HEK293 (cell line): ENCODE data around the gene ITGAL.
"Not testable (repeated sequence)": the region's sequence is repeated elsewhere in the genome, so short reads cannot be mapped to it uniquely, and the experiment has no call there.

Source experiments
- CTCF ChIA-PET: fragments of 350-600 bp; formaldehyde crosslinking; extraction: SDS; loops from one replicate; lab custom pipeline; 2021; ENCODE audit warnings: antibody characterized with exemption; lab: Yijun Ruan, JAX
- POLR2A ChIA-PET: fragments of 300-600 bp; formaldehyde crosslinking; extraction: SDS; loops from one replicate; lab custom pipeline; 2020; ENCODE audit warnings: antibody characterized with exemption, inconsistent platforms; lab: Yijun Ruan, JAX
- H3K27ac ChIP-seq: fragments of 200-500 bp; sonication (Bioruptor generic); 2 replicates; pipeline ENCODE4 v1.5.1; 2014; ENCODE audit warnings: low read depth, low read length, control low read depth, inconsistent platforms; ENCODE audit errors: extremely low read depth
- H3K36me3 ChIP-seq, 2 experiments: fragments of 200-500 bp in 1 of 2; sonication (Bioruptor generic) in 1 of 2; 1 replicate in 1 of 2; 2 replicates in 1 of 2; pipeline ENCODE4 v1.5.1; 2014 to 2017; ENCODE audit warnings: inconsistent platforms in 2 of 2, low read length in 2 of 2; ENCODE audit not compliant: control insufficient read depth in 2 of 2, insufficient read depth in 1 of 2
- H3K4me1 ChIP-seq: fragments of 200-500 bp; sonication (Bioruptor generic); 2 replicates; pipeline ENCODE4 v1.5.1; 2014; ENCODE audit warnings: mild to moderate bottlenecking, low read length, inconsistent platforms; ENCODE audit not compliant: control insufficient read depth, insufficient read depth
- H3K4me3 ChIP-seq: 2 replicates; pipeline ENCODE4 v1.5.1; 2011; ENCODE audit warnings: low read depth, mild to moderate bottlenecking, control low read depth, low read length, moderate library complexity
- H3K9me3 ChIP-seq: fragments of 200-500 bp; sonication (Bioruptor generic); 2 replicates; pipeline ENCODE4 v1.5.1; 2014; ENCODE audit warnings: low read depth, low read length, inconsistent platforms; ENCODE audit not compliant: control insufficient read depth, insufficient read depth
- IKZF3 ChIP-seq: fragments of 450-650 bp; IDR thresholded peaks from 2 replicates; pipeline ENCODE4 v1.5.0; 2018; ENCODE audit warnings: missing biosample characterization, mild to moderate bottlenecking, missing genetic modification characterization, moderate library complexity
- PBX3 ChIP-seq: sonication (generic); formaldehyde crosslinking; IDR thresholded peaks from 2 replicates; pipeline ENCODE4 v1.8.1; 2022; ENCODE audit warnings: mild to moderate bottlenecking, moderate library complexity, missing genetic modification reagents
- PRDM1 ChIP-seq: fragments of 450-650 bp; formaldehyde crosslinking; IDR thresholded peaks from 2 replicates; pipeline ENCODE4; 2016; ENCODE audit warnings: missing biosample characterization, missing genetic modification characterization
- ZNF112 ChIP-seq: fragments of 450-650 bp; formaldehyde crosslinking; IDR thresholded peaks from 2 replicates; pipeline ENCODE4 v1.5.0; 2017; ENCODE audit warnings: missing biosample characterization, missing genetic modification characterization
- ZNF155 ChIP-seq: fragments of 450-650 bp; formaldehyde crosslinking; IDR thresholded peaks from 2 replicates; pipeline ENCODE4 v1.5.1; 2016; ENCODE audit warnings: missing biosample characterization, missing genetic modification characterization
- ZNF169 ChIP-seq: fragments of 450-650 bp; formaldehyde crosslinking; IDR thresholded peaks from 2 replicates; pipeline ENCODE4 v1.5.1; 2016; ENCODE audit warnings: missing biosample characterization, missing genetic modification characterization
- ZNF335 ChIP-seq: fragments of 450-650 bp; formaldehyde crosslinking; conservative IDR thresholded peaks from 2 replicates; pipeline ENCODE4 v1.5.1; 2016; ENCODE audit warnings: missing biosample characterization, missing genetic modification characterization
- ZNF449 ChIP-seq: fragments of 450-650 bp; formaldehyde crosslinking; IDR thresholded peaks from 2 replicates; pipeline ENCODE4 v1.5.1; 2017; ENCODE audit warnings: missing biosample characterization, mild to moderate bottlenecking, missing genetic modification characterization, moderate library complexity
- ZNF600 ChIP-seq: fragments of 450-650 bp; formaldehyde crosslinking; IDR thresholded peaks from 2 replicates; pipeline ENCODE4 v1.5.1; 2016; ENCODE audit warnings: missing biosample characterization, missing genetic modification characterization
- TF ChIP-seq, protein P1 (sequence below): fragments of 450-650 bp; formaldehyde crosslinking; IDR thresholded peaks from 2 replicates; pipeline ENCODE4 v1.5.1; 2016; ENCODE audit warnings: missing biosample characterization, missing genetic modification characterization
- TF ChIP-seq, protein P2 (sequence below): fragments of 450-650 bp; formaldehyde crosslinking; IDR thresholded peaks from 2 replicates; pipeline ENCODE4 v1.5.1; 2016; ENCODE audit warnings: missing biosample characterization, missing genetic modification characterization

The ITGAL gene

DNA sequence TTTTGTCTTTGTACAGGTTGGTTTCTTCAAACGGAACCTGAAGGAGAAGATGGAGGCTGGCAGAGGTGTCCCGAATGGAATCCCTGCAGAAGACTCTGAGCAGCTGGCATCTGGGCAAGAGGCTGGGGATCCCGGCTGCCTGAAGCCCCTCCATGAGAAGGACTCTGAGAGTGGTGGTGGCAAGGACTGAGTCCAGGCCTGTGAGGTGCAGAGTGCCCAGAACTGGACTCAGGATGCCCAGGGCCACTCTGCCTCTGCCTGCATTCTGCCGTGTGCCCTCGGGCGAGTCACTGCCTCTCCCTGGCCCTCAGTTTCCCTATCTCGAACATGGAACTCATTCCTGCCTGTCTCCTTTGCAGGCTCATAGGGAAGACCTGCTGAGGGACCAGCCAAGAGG, 48.9 kb downstream of the ITGAL start:
- Histone ChIP-seq H3K4me1 (peaks cover 5% of the 10 kb centered on the region; the same call in 1 of the 2 replicates), H3K27ac (no peak overlapping the region), H3K4me3 (no peak overlapping the region), H3K36me3 (peaks cover 0 to 14% of the 10 kb centered on the region in 2 experiments; a peak in 1 of 3 replicates), H3K9me3 (no peaks in the 10 kb centered on the region)
- POLR2A ChIA-PET, result interaction anchor here (0.8 kb wide), 1 partner anchor 82 kb away, joined by 3 read pairs; no protein-coding TSS in a partner anchor
- CTCF ChIA-PET, result no interaction called here
- TF ChIP-seq ZNF335, result no peak
- TF ChIP-seq, protein P1, sequence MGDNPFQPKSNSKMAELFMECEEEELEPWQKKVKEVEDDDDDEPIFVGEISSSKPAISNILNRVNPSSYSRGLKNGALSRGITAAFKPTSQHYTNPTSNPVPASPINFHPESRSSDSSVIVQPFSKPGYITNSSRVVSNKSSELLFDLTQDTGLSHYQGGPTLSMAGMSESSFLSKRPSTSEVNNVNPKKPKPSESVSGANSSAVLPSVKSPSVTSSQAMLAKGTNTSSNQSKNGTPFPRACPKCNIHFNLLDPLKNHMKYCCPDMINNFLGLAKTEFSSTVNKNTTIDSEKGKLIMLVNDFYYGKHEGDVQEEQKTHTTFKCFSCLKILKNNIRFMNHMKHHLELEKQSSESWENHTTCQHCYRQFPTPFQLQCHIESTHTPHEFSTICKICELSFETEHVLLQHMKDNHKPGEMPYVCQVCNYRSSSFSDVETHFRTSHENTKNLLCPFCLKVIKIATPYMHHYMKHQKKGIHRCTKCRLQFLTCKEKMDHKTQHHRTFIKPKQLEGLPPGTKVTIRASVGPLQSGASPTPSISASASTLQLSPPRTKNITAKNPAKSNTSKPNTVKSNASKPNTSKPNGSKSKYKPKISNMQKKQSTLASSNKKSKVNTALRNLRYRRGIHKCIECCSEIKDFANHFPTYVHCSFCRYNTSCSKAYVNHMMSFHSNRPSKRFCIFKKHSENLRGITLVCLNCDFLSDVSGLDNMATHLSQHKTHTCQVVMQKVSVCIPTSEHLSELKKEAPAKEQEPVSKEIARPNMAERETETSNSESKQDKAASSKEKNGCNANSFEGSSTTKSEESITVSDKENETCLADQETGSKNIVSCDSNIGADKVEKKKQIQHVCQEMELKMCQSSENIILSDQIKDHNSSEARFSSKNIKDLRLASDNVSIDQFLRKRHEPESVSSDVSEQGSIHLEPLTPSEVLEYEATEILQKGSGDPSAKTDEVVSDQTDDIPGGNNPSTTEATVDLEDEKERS, result no peak
- no peak for TF ChIP-seq IKZF3 (tag by site-specific recombination)
- no peak for TF ChIP-seq PBX3
- no peak for TF ChIP-seq PRDM1 (tag by site-specific recombination)
- no peak for TF ChIP-seq ZNF112 (tag by site-specific recombination)
- no peak for TF ChIP-seq ZNF155 (tag by site-specific recombination)

DNA sequence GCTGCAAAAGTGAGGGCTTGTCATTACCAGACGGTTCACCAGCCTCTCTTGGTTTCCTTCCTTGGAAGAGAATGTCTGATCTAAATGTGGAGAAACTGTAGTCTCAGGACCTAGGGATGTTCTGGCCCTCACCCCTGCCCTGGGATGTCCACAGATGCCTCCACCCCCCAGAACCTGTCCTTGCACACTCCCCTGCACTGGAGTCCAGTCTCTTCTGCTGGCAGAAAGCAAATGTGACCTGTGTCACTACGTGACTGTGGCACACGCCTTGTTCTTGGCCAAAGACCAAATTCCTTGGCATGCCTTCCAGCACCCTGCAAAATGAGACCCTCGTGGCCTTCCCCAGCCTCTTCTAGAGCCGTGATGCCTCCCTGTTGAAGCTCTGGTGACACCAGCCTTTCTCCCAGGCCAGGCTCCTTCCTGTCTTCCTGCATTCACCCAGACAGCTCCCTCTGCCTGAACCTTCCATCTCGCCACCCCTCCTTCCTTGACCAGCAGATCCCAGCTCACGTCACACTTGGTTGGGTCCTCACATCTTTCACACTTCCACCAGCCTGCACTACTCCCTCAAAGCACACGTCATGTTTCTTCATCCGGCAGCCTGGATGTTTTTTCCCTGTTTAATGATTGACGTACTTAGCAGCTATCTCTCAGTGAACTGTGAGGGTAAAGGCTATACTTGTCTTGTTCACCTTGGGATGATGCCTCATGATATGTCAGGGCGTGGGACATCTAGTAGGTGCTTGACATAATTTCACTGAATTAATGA, 49.5 kb downstream of the ITGAL start:
- H3K4me3 ChIP-seq, result no peak overlapping the region
- peaks cover 0 to 14% of the 10 kb centered on the region in 2 experiments; a peak in 1 of 3 replicates for H3K36me3 ChIP-seq
- ChIA-PET POLR2A (interaction anchor here (0.8 kb wide), 1 partner anchor 81 kb away, joined by 3 read pairs; no protein-coding TSS in a partner anchor), CTCF (interaction anchor here (0.6 to 1.6 kb wide), 2 partner anchors 9 to 72 kb away, joined by 4 read pairs; no protein-coding TSS in a partner anchor)
- TF ChIP-seq ZNF600 (tag by site-specific recombination) (peak; percentile 68), ZNF169 (tag by site-specific recombination) (no peak)
- TF ChIP-seq, protein P2, sequence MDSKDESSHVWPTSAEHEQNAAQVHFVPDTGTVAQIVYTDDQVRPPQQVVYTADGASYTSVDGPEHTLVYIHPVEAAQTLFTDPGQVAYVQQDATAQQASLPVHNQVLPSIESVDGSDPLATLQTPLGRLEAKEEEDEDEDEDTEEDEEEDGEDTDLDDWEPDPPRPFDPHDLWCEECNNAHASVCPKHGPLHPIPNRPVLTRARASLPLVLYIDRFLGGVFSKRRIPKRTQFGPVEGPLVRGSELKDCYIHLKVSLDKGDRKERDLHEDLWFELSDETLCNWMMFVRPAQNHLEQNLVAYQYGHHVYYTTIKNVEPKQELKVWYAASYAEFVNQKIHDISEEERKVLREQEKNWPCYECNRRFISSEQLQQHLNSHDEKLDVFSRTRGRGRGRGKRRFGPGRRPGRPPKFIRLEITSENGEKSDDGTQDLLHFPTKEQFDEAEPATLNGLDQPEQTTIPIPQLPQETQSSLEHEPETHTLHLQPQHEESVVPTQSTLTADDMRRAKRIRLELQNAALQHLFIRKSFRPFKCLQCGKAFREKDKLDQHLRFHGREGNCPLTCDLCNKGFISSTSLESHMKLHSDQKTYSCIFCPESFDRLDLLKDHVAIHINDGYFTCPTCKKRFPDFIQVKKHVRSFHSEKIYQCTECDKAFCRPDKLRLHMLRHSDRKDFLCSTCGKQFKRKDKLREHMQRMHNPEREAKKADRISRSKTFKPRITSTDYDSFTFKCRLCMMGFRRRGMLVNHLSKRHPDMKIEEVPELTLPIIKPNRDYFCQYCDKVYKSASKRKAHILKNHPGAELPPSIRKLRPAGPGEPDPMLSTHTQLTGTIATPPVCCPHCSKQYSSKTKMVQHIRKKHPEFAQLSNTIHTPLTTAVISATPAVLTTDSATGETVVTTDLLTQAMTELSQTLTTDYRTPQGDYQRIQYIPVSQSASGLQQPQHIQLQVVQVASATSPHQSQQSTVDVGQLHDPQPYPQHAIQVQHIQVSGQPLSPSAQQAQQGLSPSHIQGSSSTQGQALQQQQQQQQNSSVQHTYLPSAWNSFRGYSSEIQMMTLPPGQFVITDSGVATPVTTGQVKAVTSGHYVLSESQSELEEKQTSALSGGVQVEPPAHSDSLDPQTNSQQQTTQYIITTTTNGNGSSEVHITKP (tag by site-specific recombination), result peak; percentile 85
- H3K4me1 ChIP-seq, result peaks cover 5% of the 10 kb centered on the region; the same call in 1 of the 2 replicates
- H3K9me3 ChIP-seq, result no peaks in the 10 kb centered on the region
- H3K27ac ChIP-seq, result no peak overlapping the region

DNA sequence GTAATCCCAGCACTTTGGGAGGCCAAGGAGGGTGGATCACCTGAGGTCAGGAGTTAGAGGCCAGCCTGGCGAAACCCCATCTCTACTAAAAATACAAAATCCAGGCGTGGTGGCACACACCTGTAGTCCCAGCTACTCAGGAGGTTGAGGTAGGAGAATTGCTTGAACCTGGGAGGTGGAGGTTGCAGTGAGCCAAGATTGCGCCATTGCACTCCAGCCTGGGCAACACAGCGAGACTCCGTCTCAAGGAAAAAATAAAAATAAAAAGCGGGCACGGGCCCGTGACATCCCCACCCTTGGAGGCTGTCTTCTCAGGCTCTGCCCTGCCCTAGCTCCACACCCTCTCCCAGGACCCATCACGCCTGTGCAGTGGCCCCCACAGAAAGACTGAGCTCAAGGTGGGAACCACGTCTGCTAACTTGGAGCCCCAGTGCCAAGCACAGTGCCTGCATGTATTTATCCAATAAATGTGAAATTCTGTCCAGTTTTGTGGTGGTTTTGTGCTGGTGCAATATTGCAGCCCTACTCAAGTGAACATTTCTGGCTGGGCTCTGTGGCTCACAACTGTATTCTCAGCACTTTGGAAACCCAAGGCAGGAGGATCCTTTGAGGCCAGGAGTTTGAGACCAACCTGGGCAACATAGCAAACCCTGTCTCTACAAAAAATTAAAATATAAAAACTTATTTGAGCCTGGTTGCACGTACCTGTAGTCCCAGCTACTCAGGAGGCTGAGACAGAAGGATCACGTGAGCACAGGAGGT, 50.3 kb downstream of the ITGAL start:
- H3K4me1 ChIP-seq, result not testable (repeated sequence)
- TF ChIP-seq ZNF449 (tag by site-specific recombination), result peak; percentile 91
- TF ChIP-seq, all 188 proteins: peak for 1; not testable (repeated sequence) for 187
- H3K9me3 ChIP-seq, H3K4me3 ChIP-seq, H3K27ac ChIP-seq: not testable (repeated sequence)
- POLR2A ChIA-PET, result interaction anchor here (1.5 kb wide), 1 partner anchor 49 kb away, joined by 4 read pairs; the partner anchor contains the start of gene ZNF688
- H3K36me3 ChIP-seq, result peaks cover 0 to 14% of the 10 kb centered on the region in 2 experiments; a peak in 1 of 3 replicates
- CTCF ChIA-PET, result interaction anchor here (0.6 to 1.6 kb wide), 2 partner anchors 10 to 73 kb away, joined by 4 read pairs; no protein-coding TSS in a partner anchor
